ENCODE measurements around the gene KAZALD1.

Gene KAZALD1

GRCh38 chr10:101020427-101021075 lies 41.2 kb upstream of the KAZALD1 start:
- Histone ChIP-seq H3K27me3 (ENCODE audit: insufficient read depth, low read length) (peaks cover 53% of the 10 kb centered on the region), H3K9me3 (ENCODE audit: insufficient read depth, low read depth, low read length) (no peaks in the 10 kb centered on the region), H3K9ac (ENCODE audit: low read depth, low read length) (no peak overlapping the region), H3K4me3 (ENCODE audit: low read length) (no peak overlapping the region), H3K4me1 (ENCODE audit: insufficient read depth, low read length) (no peaks in the 10 kb centered on the region), H3K27ac (ENCODE audit: low read length) (no peak overlapping the region), H3K36me3 (ENCODE audit: insufficient read depth, low read depth, low read length) (no peaks in the 10 kb centered on the region)

DNA sequence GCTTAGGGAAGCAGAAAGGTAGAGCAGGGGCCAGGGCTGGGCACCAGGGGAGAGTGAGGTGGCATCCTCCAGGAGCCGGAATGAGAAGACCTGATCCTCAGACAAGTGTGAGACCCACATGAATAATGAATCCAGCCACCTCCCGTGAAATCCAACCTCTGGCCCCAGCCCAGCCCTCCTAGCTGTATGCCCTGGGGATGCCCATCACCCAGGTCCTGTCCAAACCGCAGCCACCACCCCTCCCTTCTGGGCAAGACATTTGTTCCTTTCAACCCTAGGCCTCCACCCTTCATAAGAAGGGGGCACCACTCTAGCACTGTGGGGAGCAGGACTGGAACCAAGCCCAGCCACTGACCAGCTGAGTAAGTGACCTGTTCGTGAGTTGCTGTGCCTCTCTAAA lies 40.5 kb upstream of the KAZALD1 start:
- no peak overlapping the region for H3K9ac ChIP-seq (ENCODE audit: low read depth, low read length)
- no peak overlapping the region for H3K27ac ChIP-seq (ENCODE audit: low read length)
- peaks cover 46% of the 10 kb centered on the region for H3K27me3 ChIP-seq (ENCODE audit: insufficient read depth, low read length)
- H3K4me1 ChIP-seq (ENCODE audit: insufficient read depth, low read length) = no peaks in the 10 kb centered on the region
- H3K36me3 ChIP-seq (ENCODE audit: insufficient read depth, low read depth, low read length) = no peaks in the 10 kb centered on the region
- H3K4me3 ChIP-seq (ENCODE audit: low read length) = no peak overlapping the region
- no peaks in the 10 kb centered on the region for H3K9me3 ChIP-seq (ENCODE audit: insufficient read depth, low read depth, low read length)

DNA sequence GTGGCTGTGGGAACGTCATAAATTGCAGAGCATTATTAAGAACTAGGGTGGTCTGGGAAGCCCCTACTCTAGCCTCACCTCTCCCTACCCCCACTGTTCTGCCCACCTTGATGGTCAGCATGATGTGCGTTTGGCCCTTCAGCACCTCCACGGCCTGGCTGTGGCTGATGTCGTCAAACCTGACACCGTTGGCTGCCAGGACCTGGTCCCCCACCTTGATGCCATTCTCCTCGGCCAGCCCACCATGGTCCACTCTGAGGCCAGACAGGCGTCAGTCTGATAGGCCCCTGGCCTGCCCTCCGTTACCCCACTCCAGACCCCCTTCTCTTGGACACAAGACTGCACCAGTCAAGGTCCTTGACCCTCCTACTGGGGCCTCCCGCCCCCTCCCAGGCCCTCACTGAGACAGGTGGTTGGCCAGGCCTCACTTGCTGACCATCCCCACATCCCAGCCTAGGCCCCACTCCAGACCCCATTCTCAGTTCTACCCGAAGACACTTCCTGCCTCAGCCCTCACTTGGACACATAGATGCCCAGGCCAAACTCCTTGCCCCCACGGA lies 40.0 kb upstream of the KAZALD1 start:
- H3K36me3 ChIP-seq (ENCODE audit: insufficient read depth, low read depth, low read length) = no peaks in the 10 kb centered on the region
- H3K4me1 ChIP-seq (ENCODE audit: insufficient read depth, low read length) = no peaks in the 10 kb centered on the region
- no peak overlapping the region for H3K27ac ChIP-seq (ENCODE audit: low read length)
- H3K4me3 ChIP-seq (ENCODE audit: low read length) = no peak overlapping the region
- peaks cover 41% of the 10 kb centered on the region for H3K27me3 ChIP-seq (ENCODE audit: insufficient read depth, low read length)
- no peak overlapping the region for H3K9ac ChIP-seq (ENCODE audit: low read depth, low read length)
- no peaks in the 10 kb centered on the region for H3K9me3 ChIP-seq (ENCODE audit: insufficient read depth, low read depth, low read length)

DNA sequence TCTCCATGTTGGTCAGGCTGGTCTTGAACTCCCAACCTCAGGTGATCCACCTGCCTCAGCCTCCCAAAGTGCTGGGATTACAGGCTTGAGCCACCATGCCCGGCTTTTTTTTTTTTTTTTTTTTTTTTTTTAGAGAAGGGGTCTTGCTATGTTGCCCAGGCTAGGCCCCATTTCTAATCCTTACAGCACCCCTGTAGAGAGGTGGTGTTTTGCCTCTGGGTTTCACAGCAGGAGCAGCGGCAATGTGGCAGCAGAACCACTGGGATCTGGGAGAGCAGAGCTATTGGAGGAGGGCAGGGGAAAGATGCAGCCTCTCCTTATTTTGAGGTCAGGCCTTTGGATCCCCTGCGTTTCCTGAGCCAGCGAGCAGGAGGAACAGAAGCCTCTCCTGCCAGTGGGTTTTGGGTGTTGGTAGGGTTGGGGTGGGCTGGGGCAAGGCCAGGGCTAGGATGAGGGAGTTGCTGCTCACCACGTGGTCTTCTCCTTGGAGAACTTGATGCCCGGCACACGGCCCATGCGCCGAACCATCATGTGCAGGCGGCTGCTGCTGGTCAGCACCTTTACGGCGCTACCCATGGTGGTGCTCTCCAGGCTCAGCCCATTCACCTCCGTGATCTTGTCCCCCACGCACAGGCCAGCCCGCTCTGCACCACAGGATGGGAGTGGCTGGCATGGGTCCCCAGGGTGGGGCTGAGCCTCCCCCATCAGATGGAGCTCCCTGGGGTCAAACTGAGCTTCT lies 38.7 kb upstream of the KAZALD1 start:
- Histone ChIP-seq H3K4me1 (ENCODE audit: insufficient read depth, low read length) (no peaks in the 10 kb centered on the region), H3K27me3 (ENCODE audit: insufficient read depth, low read length) (peaks cover 27% of the 10 kb centered on the region), H3K27ac (ENCODE audit: low read length) (no peak overlapping the region), H3K9ac (ENCODE audit: low read depth, low read length) (no peak overlapping the region), H3K36me3 (ENCODE audit: insufficient read depth, low read depth, low read length) (no peaks in the 10 kb centered on the region), H3K9me3 (ENCODE audit: insufficient read depth, low read depth, low read length) (no peaks in the 10 kb centered on the region), H3K4me3 (ENCODE audit: low read length) (no peak overlapping the region)

GRCh38 chr10:101027106-101027720 lies 34.6 kb upstream of the KAZALD1 start:
- H3K9ac ChIP-seq (ENCODE audit: low read depth, low read length) = no peak overlapping the region
- no peak overlapping the region for H3K4me3 ChIP-seq (ENCODE audit: low read length)
- no peaks in the 10 kb centered on the region for H3K9me3 ChIP-seq (ENCODE audit: insufficient read depth, low read depth, low read length)
- peaks cover 4% of the 10 kb centered on the region; the same call in 1 of the 2 replicates for H3K4me1 ChIP-seq (ENCODE audit: insufficient read depth, low read length)
- no peak overlapping the region for H3K27ac ChIP-seq (ENCODE audit: low read length)
- H3K36me3 ChIP-seq (ENCODE audit: insufficient read depth, low read depth, low read length) = no peaks in the 10 kb centered on the region
- H3K27me3 ChIP-seq (ENCODE audit: insufficient read depth, low read length) = peaks cover 36% of the 10 kb centered on the region

DNA sequence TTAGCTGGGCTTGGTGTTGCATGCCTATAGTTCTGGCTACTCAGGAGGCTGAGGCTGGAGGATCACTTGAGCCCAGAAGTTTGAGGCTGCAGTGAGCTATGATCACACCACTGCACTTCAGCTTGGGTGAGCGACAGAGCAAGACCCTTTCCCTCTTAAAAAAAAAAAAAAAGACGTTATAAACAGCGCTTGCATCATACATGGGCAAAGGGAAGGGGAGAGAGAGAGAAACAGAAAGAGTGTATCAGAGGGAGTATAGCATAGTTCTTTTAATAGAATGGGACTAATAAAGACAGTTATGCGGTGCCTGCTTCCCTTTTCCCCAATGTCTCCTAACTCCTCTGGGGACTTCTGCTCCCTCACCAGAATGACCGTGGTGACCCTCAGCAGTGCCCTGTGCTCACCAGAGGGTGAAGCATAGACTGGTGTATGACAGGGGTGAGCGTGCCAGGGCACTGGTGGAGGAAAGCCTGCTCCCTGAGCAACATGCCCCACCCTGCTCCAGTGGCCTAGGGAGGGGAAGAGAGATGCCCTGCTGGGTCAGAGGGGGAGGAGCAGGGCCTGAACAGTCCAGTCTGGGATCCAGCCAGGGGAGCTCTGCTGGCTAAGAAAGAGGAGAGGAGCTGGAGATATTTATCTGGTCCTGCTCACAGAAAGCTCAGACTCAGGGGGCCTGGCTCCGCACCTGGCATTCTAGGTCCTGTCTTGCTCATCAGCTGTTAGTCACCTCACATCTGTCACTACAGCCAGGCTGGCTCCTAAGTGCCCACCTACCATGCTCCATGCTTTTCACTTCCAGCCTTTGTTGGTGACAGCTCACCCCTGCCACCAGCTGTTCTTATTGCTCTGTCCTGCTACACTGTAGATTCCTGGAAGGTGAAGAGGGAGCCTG lies 33.1 kb upstream of the KAZALD1 start:
- Histone ChIP-seq H3K4me3 (ENCODE audit: low read length) (no peak overlapping the region), H3K36me3 (ENCODE audit: insufficient read depth, low read depth, low read length) (no peaks in the 10 kb centered on the region), H3K9ac (ENCODE audit: low read depth, low read length) (no peak overlapping the region), H3K27me3 (ENCODE audit: insufficient read depth, low read length) (peaks cover 49% of the 10 kb centered on the region), H3K4me1 (ENCODE audit: insufficient read depth, low read length) (peaks cover 12% of the 10 kb centered on the region), H3K9me3 (ENCODE audit: insufficient read depth, low read depth, low read length) (no peaks in the 10 kb centered on the region), H3K27ac (ENCODE audit: low read length) (no peak overlapping the region)

DNA sequence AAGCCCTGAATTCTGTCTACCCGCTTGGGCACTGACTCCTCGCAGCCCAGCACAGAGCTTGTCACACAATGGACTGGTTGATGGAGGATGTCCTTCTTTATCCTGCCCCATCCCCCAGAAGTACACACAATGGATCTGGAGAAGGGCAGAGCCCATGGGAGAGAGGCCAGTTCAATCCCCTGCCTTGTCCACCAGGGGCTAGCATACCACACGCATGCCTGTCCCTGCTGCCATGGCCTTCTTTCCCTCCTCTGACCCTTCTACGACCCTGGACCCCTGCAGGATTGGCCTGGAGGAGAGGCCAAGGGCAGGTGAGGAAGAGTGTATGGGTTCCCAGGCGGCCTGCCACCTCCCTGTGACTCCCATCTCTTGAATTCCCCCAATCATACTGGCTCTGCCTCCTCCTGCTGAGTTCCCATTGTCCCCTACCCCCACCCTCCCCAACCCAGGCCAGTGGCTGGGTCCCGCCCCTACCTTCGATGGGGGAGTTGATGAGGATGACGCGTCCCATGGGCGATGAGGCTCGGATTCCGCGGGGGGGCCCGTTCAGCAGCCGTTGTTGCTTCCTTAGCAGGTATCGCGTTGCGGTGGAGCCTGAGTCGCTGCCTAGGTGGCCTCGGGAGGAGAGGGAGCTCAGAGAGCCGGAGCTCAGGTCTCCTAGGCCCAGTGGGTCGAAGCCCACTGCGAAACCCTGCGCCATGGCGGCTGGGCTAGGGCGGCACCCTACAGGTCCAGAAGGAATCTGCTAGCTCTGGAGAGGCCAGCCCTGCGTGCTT lies 32.1 kb upstream of the KAZALD1 start:
- peaks cover 12% of the 10 kb centered on the region for H3K4me1 ChIP-seq (ENCODE audit: insufficient read depth, low read length)
- peaks cover 59% of the 10 kb centered on the region for H3K27me3 ChIP-seq (ENCODE audit: insufficient read depth, low read length)
- no peak overlapping the region for H3K4me3 ChIP-seq (ENCODE audit: low read length)
- no peaks in the 10 kb centered on the region for H3K9me3 ChIP-seq (ENCODE audit: insufficient read depth, low read depth, low read length)
- no peak overlapping the region for H3K9ac ChIP-seq (ENCODE audit: low read depth, low read length)
- H3K27ac ChIP-seq (ENCODE audit: low read length) = no peak overlapping the region
- H3K36me3 ChIP-seq (ENCODE audit: insufficient read depth, low read depth, low read length) = no peaks in the 10 kb centered on the region

- H3K36me3 ChIP-seq (ENCODE audit: insufficient read depth, low read depth, low read length) = no peaks in the 10 kb centered on the region
- peaks cover 68% of the 10 kb centered on the region for H3K27me3 ChIP-seq (ENCODE audit: insufficient read depth, low read length)
- H3K27ac ChIP-seq (ENCODE audit: low read length) = no peak overlapping the region
- no peak overlapping the region for H3K9ac ChIP-seq (ENCODE audit: low read depth, low read length)
- H3K4me3 ChIP-seq (ENCODE audit: low read length) = peak overlapping the region; percentile 77
- no peaks in the 10 kb centered on the region for H3K9me3 ChIP-seq (ENCODE audit: insufficient read depth, low read depth, low read length)
- H3K4me1 ChIP-seq (ENCODE audit: insufficient read depth, low read length) = peaks cover 12% of the 10 kb centered on the region
These were observed 31.2 kb upstream of the KAZALD1 start for GRCh38 chr10:101030496-101031127.

GRCh38 chr10:101031128-101031795 lies 30.5 kb upstream of the KAZALD1 start, which contains the start of the genes PDZD7 and SFXN3:
TSS of gene PDZD7 (minus strand) at chr10:101031129. CDS start at chr10:101030219, 910 bp downstream.
TSS of gene SFXN3 (plus strand) at chr10:101031234. CDS start at chr10:101034695, 3,461 bp downstream.
- H3K4me3 ChIP-seq (ENCODE audit: low read length) = peak within 1 kb of the TSS; percentile 77
- H3K9ac ChIP-seq (ENCODE audit: low read depth, low read length) = no peak within 1 kb of the TSS
- no peaks in the 10 kb centered on the region for H3K36me3 ChIP-seq (ENCODE audit: insufficient read depth, low read depth, low read length)
- H3K9me3 ChIP-seq (ENCODE audit: insufficient read depth, low read depth, low read length) = no peaks in the 10 kb centered on the region
- H3K27me3 ChIP-seq (ENCODE audit: insufficient read depth, low read length) = peaks cover 74% of the 10 kb centered on the region
- H3K27ac ChIP-seq (ENCODE audit: low read length) = no peak within 1 kb of the TSS
- H3K4me1 ChIP-seq (ENCODE audit: insufficient read depth, low read length) = peaks cover 12% of the 10 kb centered on the region

All from iPS-20b (cell line).